Left ventricle myocardium inferior (tissue), 1 donor: ENCODE results near the gene RRAS. TPM values are rescaled to one million over a fixed set of nuclear protein-coding genes. Genes with fewer than 3 reads are reported as not detected.

Experiments
- DNase-seq: peaks from one replicate; pipeline ENCODE4 v3.0.0-alpha.2; 2020
- H3K27ac ChIP-seq: fragments of 200-600 bp; replicated peaks from 2 replicates; pipeline ENCODE4 v1.8.0; 2021
- H3K27me3 ChIP-seq: fragments of 200-600 bp; 2 replicates; pipeline ENCODE4 v1.8.0; 2021; ENCODE audit warnings: low read depth
- H3K36me3 ChIP-seq: fragments of 200-600 bp; 2 replicates; pipeline ENCODE4 v1.8.0; 2021
- H3K4me1 ChIP-seq: fragments of 200-600 bp; 2 replicates; pipeline ENCODE4 v1.8.0; 2021
- H3K4me3 ChIP-seq: fragments of 200-600 bp; 2 replicates; pipeline ENCODE4 v1.8.0; 2021; ENCODE audit warnings: mild to moderate bottlenecking, moderate library complexity
- H3K9me3 ChIP-seq: fragments of 200-600 bp; replicated peaks from 2 replicates; pipeline ENCODE4 v1.8.0; 2021
- intact Hi-C: fragments of 100-400 bp; cut with micrococcal nuclease; formaldehyde crosslinking; loops from one replicate; pipeline ENCODE4 v1.11.0; 2022
- total RNA-seq: library from RNA; stranded (reverse); fragmentation: NEBNext Ultra II Directional; extraction: Animal tissue kit (Norgen Biotek cat#: 25700); gene quantifications from one replicate; pipeline ENCODE4 v1.2.1, GENCODE V29; 2021
- TF ChIP-seq, protein P1 (sequence below): fragments of 200-600 bp; IDR thresholded peaks from 2 replicates; pipeline ENCODE4 v1.8.0; 2021; ENCODE audit warnings: antibody characterized with exemption, mild to moderate bottlenecking, borderline replicate concordance
- donor health status: DM: no; HTN: yes; CAD: no; lungs with severe emphysema.

RRAS gene
- total RNA-seq, 1 donor from 2014 or later: 116 TPM

GRCh38 chr19:49595819-49596404, 44.0 kb downstream of the RRAS start:
- intact Hi-C loops: no loop called here
- Histone ChIP-seq H3K4me1 (peaks cover 34% of the 10 kb centered on the region), H3K36me3 (peaks cover 72% of the 10 kb centered on the region), H3K9me3 (no peaks in the 10 kb centered on the region), H3K27me3 (no peaks in the 10 kb centered on the region), H3K27ac (no peak overlapping the region), H3K4me3 (no peak overlapping the region)
- TF ChIP-seq, protein P1, sequence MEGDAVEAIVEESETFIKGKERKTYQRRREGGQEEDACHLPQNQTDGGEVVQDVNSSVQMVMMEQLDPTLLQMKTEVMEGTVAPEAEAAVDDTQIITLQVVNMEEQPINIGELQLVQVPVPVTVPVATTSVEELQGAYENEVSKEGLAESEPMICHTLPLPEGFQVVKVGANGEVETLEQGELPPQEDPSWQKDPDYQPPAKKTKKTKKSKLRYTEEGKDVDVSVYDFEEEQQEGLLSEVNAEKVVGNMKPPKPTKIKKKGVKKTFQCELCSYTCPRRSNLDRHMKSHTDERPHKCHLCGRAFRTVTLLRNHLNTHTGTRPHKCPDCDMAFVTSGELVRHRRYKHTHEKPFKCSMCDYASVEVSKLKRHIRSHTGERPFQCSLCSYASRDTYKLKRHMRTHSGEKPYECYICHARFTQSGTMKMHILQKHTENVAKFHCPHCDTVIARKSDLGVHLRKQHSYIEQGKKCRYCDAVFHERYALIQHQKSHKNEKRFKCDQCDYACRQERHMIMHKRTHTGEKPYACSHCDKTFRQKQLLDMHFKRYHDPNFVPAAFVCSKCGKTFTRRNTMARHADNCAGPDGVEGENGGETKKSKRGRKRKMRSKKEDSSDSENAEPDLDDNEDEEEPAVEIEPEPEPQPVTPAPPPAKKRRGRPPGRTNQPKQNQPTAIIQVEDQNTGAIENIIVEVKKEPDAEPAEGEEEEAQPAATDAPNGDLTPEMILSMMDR: no peak
- no peak for DNase-seq

GRCh38 chr19:49594993-49595818, 44.7 kb downstream of the RRAS start:
- intact Hi-C loops: no loop called here
- Histone ChIP-seq H3K27ac (no peak overlapping the region), H3K27me3 (no peaks in the 10 kb centered on the region), H3K4me3 (no peak overlapping the region), H3K4me1 (peaks cover 40% of the 10 kb centered on the region), H3K36me3 (peaks cover 65% of the 10 kb centered on the region), H3K9me3 (no peaks in the 10 kb centered on the region)
- DNase-seq: no peak
- TF ChIP-seq, protein P1: no peak

GRCh38 chr19:49594157-49594992, 45.6 kb downstream of the RRAS start:
- TF ChIP-seq, protein P1: no peak
- Histone ChIP-seq H3K27me3 (no peaks in the 10 kb centered on the region), H3K4me3 (no peak overlapping the region), H3K9me3 (no peaks in the 10 kb centered on the region), H3K36me3 (peaks cover 57% of the 10 kb centered on the region), H3K27ac (peak overlapping the region; percentile 97), H3K4me1 (peaks cover 40% of the 10 kb centered on the region)
- DNase-seq: no peak
- intact Hi-C loops: no loop called here

DNA sequence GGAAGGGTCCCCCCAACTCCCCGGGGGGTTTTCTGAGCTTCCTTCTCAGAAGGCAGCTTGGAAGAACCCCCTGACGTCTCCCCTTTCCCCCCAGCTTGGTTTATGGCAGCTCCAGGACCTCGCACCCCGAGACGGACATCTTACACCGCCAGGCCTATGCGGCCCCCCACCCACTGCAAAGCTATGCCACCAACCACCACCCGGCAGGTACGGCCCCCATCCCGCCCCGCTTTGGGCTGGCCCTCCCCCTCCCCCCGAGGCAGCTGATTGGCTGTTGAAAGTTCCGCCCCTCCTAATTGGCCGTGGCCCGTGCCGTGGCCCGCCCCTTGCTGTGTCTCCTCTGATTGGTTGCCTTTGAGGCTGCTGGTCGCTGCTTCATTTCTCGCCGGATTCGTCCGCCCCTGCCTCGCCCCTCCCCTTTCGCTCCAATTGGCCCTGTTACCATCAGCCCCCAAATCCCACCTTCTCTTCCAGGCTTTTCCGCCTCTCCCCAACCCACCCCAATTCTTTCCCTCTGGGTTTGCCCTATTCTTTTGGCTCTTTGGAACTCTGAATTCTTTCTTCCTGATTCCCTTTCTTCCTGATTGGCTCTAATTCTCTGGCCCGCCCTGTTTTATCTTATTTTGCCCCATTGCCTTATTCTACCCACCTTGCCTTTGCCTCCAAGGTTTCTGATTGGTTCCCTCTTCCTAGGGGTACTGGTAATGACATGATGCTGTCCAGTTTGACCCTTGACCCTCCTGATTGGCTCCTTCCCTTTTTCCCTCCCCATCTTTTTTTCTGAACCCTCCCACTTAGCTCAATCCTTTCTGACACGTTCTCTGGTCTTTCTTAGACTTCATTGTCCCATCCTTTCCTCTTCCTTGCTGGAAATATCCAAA, 46.5 kb downstream of the RRAS start:
- peak; percentile 95 for DNase-seq
- peaks cover 40% of the 10 kb centered on the region for H3K4me1 ChIP-seq
- TF ChIP-seq, protein P1: no peak

More for the DNA sequence above, 46.5 kb downstream of the RRAS start:
- H3K36me3 ChIP-seq: peaks cover 48% of the 10 kb centered on the region
- H3K27ac ChIP-seq: peak overlapping the region; percentile 97
- intact Hi-C loops: no loop called here
- no peaks in the 10 kb centered on the region for H3K9me3 ChIP-seq
- H3K4me3 ChIP-seq: peak overlapping the region; percentile 94
- H3K27me3 ChIP-seq: no peaks in the 10 kb centered on the region
